NCI-H82 (cell line): ENCODE data around the gene BUD23.
A peak's percentile ranks its signal among the peaks of the same experiment; 100 is the strongest.

Experiments used
- DNase-seq: peaks from one replicate; lab custom pipeline; 2025; lab: John Stamatoyannopoulos, UW

Gene BUD23

DNA sequence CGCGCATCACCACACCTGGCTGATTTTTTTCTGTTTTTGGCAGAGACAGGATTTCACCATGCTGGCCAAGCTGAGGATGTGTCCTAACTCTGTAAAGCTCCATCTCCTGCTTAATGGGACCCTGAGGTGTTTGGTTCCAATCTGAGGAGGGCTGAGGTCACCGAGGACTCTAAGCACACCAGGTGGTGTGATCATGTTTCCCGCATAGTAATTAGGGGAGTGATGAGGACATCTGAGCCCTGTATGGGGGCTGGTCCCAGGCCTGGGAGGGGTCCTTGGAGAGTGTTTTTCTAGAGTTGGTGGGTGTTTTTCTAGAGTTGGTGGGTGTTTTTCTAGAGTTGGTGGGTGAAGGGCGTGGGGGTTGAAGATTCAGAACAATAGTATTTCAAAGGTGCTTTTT is 58.2 kb downstream of the BUD23 start:
- DNase-seq: peak; percentile 75

DNA sequence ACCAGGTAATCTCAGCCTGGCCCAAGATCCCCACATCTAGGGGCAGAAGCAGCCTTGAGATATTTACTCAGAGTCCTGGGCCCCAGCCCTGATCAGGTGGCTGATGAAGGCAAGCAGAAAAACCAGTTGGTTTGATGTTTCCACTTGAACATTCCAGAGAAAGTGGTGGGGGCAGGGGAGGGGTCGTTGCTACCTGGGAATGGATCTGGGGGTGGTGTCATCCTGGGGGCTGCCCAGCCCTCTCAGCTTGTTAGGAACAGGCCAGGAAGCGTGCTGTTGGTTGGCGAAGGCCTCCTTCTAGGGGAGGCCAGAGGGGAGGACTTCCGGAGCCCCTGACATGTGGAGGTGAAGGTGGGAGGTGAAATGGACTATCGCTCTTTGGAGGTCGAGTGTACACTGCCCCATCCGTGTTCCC is 58.9 kb downstream of the BUD23 start:
- no peak for DNase-seq

DNA sequence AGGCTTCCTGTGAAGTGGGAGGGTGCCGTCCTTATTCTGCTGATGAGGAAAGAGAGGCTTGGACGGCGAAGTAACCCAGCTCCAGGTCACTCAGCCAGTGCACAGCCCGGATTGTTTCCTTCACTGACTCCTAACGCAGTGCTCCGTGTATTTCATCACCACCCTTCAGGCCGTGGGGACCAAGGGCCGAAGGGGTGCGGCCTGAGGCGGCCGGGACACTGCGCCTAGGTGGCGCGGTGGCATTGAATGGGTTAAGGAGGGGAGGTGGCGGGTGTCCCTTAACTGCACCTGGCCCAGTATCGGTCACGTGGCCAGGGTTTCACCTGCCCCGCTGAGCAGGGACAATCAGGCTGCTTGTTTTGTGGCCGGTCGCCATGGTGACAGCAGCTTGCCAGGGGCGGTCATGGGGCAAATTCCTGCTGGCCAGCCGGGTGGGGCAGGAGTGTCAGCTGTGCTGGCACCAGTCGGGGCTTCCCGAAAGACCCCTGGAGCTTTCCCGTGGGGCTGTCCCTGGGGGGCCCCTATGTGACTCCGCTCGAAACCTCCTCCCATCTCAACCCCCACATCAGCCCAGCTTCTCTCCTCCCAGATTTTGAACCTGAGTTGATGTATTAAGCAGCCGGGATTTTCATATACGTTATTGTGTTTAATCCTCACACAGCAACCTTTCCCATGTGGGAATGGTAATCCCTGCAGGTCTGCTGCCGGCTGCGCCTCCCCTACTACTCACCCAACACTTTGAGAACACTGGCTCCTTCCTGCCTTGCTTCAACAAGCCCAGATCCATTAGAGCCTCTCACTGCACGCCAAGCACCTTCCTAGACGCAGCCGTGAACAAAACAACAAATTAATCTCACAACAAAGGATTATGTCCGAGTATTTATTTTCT is 59.6 kb downstream of the BUD23 start:
- DNase-seq: peak; percentile 69

DNA sequence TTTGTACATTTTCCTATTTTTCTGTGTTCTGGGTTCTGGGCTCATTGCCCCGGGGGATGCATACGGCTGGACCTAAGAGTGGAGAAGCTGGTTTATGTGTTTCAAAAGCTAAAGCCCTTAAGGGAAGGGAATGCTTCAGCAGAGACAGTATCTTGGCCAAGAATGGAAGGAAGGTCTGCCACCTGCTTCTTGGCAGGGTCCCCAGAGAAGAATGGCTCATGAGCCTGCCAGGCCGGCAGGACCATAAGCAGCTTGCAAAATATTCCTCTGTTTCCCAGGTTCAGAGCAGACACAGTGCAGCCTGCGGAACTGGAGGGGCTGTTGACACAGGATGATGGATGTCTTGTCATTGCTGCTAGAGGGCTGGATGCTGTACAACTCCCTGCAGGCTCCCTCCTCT is 63.0 kb downstream of the BUD23 start:
- no peak for DNase-seq
